GM21515 (cell line): ENCODE measurements around the gene WDR53.
"Not testable (repeated sequence)": the region's sequence is repeated elsewhere in the genome, so short reads cannot be mapped to it uniquely, and the experiment has no call there.

ENCODE experiments used
- ATAC-seq: cut with Tn5 transposase; IDR thresholded peaks from one replicate; pipeline ENCODE4 v1.9.1; 2021; ENCODE audit not compliant: unreplicated experiment

WDR53 gene

GRCh38 chr3:196518966-196519717 is 49.2 kb downstream of the WDR53 start:
- ATAC-seq, result no peak

DNA sequence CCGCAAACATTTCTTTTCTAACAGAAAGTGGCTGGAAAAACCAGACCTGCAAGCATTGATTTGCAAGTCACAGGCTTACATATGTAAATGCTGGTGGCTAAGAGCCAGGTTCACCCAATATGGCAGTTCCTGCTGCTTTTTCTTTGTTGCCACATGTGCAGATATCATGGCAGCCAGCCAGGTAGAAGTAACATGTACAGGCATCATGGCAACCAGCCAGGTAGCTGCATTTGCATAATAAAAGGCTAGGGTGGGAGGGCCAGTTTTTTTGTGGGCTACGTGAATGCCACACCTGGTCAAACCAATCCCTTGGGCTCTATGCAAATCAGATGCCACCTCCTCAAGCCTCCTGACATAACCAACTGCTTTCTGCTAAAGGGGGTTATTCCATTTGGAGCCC is 50.4 kb downstream of the WDR53 start:
- no peak for ATAC-seq

- no peak for ATAC-seq
Observed at GRCh38 chr3:196517162-196517800, 51.1 kb downstream of the WDR53 start.

- no peak for ATAC-seq
Observed at GRCh38 chr3:196514913-196515621, 53.3 kb downstream of the WDR53 start, which contains the start of gene SMCO1. SMCO1 (minus strand) TSS chr3:196515346; CDS start chr3:196515209, 137 bp downstream.

DNA sequence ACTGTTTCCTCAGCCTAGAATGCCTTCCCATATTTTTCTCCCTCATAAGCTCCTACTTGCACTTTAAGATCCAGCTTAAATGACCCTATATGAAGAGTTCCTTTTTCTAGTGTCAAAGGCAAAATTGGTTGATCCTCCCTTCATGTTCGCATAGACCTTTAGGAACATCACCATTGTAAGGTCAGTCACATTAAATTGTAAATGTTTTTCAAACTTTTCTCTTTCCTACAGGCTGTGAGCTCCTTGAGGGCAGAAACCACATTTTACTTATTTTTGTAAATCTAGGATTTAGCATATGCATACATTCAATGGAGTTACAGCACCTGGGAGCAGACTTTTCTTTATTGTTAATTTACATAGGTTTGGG is 54.0 kb downstream of the WDR53 start:
- no peak for ATAC-seq

GRCh38 chr3:196513697-196514349 is 54.5 kb downstream of the WDR53 start:
- no peak for ATAC-seq

DNA sequence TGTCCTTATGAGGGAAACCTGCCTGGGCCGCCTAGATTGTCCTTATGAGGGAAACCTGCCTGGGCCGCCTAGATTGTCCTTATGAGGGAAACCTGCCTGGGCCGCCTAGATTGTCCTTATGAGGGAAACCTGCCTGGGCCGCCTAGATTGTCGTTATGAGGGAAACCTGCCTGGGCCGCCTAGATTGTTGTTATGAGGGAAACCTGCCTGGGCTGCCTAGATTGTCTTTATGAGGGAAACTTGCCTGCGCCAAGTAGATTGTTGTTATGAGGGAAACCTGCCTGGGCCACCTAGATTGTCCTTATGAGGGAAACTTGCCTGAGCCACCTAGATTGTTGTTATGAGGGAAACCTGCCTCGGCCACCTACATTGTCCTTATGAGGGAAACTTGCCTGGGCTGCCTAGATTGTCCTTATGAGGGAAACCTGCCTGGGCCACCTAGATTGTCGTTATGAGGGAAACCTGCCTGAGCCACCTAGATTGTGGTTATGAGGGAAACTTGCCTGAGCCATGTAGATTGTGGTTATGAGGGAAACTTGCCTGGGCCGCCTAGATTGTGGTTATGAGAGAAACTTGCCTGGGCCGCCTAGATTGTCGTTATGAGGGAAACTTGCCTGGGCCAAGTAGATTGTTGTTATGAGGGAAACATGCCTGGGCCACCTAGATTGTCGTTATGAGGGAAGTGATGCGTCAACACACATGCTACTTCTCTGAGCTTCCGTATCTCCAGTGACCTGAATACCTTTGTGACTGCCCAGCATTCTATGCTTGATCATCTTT is 56.5 kb downstream of the WDR53 start:
- not testable (repeated sequence) for ATAC-seq

DNA sequence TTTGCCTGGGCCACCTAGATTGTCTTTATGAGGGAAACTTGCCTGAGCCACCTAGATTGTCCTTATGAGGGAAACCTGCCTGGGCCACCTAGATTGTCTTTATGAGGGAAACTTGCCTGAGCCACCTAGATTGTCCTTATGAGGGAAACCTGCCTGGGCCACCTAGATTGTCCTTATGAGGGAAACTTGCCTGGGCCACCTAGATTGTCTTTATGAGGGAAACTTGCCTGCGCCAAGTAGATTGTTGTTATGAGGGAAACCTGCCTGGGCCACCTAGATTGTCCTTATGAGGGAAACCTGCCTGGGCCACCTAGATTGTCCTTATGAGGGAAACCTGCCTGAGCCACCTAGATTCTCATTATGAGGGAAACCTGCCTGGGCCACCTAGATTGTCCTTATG is 57.2 kb downstream of the WDR53 start:
- not testable (repeated sequence) for ATAC-seq

GRCh38 chr3:196506687-196507086 is 61.7 kb downstream of the WDR53 start:
- no peak for ATAC-seq

DNA sequence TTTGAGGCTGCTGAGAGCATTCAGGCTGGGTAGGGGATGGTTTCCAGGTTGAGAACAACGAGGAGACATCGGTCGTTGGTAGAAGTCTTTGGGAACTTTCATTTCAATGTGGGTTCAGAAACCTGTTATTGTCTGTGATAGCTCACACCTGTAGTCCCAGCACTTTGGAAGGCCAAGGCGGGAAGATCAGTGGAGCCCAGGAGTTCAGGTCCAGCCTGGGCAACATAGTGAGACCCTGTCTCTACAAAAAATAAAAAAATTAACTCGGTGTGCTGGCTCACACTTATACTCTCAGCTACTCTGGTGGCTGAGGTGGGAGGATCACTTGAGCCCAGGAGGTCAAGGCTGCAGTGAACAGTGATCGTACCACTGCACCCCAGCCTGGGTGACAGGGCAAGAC is 63.8 kb downstream of the WDR53 start:
- no peak for ATAC-seq
